ENCODE results near the gene MYOZ1.
"Not testable (repeated sequence)": the region's sequence is repeated elsewhere in the genome, so short reads cannot be mapped to it uniquely, and the experiment has no call there.

MYOZ1 gene

DNA sequence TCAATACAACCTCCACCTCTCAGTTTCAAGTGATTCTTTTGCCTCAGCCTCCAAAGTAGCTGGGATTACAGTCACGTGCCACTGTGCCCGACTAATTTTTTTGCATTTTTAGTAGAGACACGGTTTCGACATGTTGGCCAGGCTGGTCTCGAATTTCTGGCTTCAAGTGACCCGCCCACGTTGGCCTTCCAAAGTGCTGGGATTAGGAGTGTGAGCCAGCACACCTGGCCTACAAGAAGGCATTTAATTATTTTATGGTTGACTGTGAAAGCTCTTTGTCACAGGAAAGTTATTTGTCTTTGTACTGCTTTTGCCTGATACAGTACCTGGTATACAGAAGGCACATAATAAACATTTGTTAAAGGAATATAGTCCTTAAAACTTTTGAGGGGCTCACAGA, 12.9 kb downstream of the MYOZ1 start:
- H3K27ac ChIP-seq (ENCODE audit: low read length): no peak overlapping the region
- no CpG with 5 or more reads among the region's 7 CpGs for WGBS (ENCODE audit: insufficient coverage, insufficient read length)
- no peaks in the 10 kb centered on the region for H3K27me3 ChIP-seq (ENCODE audit: control insufficient read depth, insufficient read depth, low read length)
- no peaks in the 10 kb centered on the region for H3K9me3 ChIP-seq (ENCODE audit: control insufficient read depth, insufficient read depth, low read length)
- no peak for DNase-seq (ENCODE audit: low read depth, low spot score)
- no peak overlapping the region for H3K4me3 ChIP-seq (ENCODE audit: low read length)
- peaks cover 2% of the 10 kb centered on the region; the same call in 1 of the 2 replicates for H3K4me1 ChIP-seq (ENCODE audit: control insufficient read depth, insufficient read depth, low read length)
- no peaks in the 10 kb centered on the region for H3K36me3 ChIP-seq (ENCODE audit: control insufficient read depth, insufficient read depth, low read length)

DNA sequence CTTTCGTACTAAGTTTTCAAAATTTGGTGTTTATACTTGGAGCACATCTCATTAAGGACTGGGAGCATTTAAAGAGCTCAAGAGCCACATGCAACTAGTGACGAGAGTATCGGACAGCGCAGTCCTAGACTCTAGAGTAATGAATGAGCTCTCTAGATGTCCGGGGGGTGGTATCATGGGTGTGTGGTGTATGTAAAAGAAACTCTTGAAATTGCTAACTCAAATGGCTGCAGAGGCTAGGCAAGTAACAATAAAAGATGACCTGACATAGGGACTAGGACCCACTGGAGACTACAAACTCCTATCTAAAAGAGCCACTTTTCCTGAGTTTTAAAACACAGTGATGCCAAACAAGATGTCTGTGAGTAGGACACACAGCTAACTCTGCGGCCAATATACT, 14.0 kb downstream of the MYOZ1 start:
- Histone ChIP-seq H3K27me3 (ENCODE audit: control insufficient read depth, insufficient read depth, low read length) (no peaks in the 10 kb centered on the region), H3K27ac (ENCODE audit: low read length) (no peak overlapping the region), H3K36me3 (ENCODE audit: control insufficient read depth, insufficient read depth, low read length) (no peaks in the 10 kb centered on the region), H3K9me3 (ENCODE audit: control insufficient read depth, insufficient read depth, low read length) (no peaks in the 10 kb centered on the region), H3K4me1 (ENCODE audit: control insufficient read depth, insufficient read depth, low read length) (peaks cover 2% of the 10 kb centered on the region; the same call in 1 of the 2 replicates), H3K4me3 (ENCODE audit: low read length) (no peak overlapping the region)
- no peak for DNase-seq (ENCODE audit: low read depth, low spot score)
- no CpG with 5 or more reads among the region's 6 CpGs for WGBS (ENCODE audit: insufficient coverage, insufficient read length)

DNA sequence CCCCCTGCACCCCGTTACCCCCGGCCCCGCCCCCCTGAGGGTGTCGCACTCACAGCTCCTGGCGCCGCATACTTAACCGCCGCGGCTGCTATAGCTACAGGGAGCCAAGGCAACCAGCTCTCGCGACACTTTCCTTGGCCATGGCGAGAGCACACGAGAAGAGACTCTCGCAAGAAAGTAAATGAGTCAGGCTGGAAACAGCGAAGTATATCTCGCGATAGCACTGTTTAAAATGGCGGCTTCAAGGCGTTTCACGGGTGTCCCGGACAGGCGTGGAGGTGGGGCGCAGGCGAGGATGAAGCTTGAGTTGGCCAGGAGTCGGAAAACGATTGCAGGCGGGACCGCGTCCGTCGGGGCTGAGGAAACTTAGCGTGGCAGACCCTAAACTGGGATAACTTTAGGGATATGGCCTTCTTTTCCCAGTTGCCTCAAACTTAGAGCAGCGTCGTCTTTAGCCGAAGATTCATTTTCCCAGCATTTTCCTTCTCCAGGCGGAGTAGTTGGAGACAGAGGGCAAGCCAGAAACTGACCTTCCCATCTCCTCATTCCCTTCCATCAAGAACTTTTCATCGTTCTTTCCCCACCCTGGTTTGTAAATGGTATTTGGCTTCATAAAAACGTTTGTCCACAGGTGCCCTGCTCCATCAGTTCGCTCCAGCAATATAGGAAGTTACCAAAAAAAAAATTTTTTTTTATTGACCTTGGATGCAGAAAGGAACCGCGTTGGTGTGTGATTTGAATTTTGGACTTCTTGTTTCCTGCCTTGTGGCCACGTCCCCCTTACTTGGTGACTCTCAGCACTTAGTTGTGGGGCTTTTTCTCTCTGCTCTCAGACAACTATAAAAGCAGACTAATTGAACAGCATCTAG, 15.2 kb downstream of the MYOZ1 start:
- Histone ChIP-seq H3K27me3 (ENCODE audit: control insufficient read depth, insufficient read depth, low read length) (no peaks in the 10 kb centered on the region), H3K27ac (ENCODE audit: low read length) (no peak overlapping the region), H3K36me3 (ENCODE audit: control insufficient read depth, insufficient read depth, low read length) (no peaks in the 10 kb centered on the region), H3K9me3 (ENCODE audit: control insufficient read depth, insufficient read depth, low read length) (no peaks in the 10 kb centered on the region), H3K4me3 (ENCODE audit: low read length) (peak overlapping the region; percentile 92; the same call in 1 of the 2 replicates), H3K4me1 (ENCODE audit: control insufficient read depth, insufficient read depth, low read length) (peaks cover 2% of the 10 kb centered on the region; the same call in 1 of the 2 replicates)
- no CpG with 5 or more reads among the region's 42 CpGs for WGBS (ENCODE audit: insufficient coverage, insufficient read length)
- DNase-seq (ENCODE audit: low read depth, low spot score): peak; percentile 95

DNA sequence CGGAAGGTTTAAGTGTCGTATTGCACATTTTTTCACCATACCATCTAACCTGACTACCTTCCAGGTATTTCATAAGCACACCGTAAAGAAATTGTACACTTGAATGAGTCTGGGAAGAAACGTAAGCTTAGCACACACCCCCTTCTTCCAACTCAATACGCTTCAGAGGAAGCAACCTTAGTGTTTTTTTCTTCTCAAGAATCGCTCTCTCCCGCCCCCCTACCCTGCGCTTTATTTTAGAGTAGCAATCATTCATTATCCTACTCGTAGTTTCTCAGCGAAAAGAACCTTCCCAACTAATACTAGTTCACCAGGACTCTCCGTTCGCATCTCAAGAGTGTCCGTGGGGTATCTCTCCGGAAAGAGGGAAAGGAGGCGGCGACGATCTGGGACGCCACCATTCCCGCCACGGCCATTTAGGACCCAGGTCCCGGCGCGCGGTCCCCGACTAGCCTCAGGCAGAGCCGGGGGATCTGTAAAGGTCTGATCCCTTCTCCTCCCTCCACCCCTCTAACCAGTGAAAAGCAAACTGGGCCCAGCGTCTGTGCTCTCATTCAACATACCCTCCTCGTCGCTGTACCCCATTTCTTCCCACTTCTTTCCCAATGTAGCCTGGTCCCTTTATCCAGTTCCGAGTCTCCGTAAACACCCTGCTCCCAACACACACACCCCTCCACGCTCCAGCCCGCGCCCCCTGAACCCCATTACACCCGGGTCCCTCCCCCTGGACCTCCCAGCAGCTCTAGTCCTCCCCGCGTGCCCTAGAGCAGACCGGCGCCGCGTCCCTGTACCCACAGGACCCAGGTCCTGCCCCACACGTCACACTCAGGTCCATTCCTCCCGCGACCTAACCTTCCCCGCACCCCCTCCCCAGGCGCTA, 16.0 kb downstream of the MYOZ1 start:
- Histone ChIP-seq H3K4me1 (ENCODE audit: control insufficient read depth, insufficient read depth, low read length) (peaks cover 2% of the 10 kb centered on the region; the same call in 1 of the 2 replicates), H3K9me3 (ENCODE audit: control insufficient read depth, insufficient read depth, low read length) (no peaks in the 10 kb centered on the region), H3K27ac (ENCODE audit: low read length) (no peak overlapping the region), H3K4me3 (ENCODE audit: low read length) (peak overlapping the region; percentile 92), H3K36me3 (ENCODE audit: control insufficient read depth, insufficient read depth, low read length) (no peaks in the 10 kb centered on the region), H3K27me3 (ENCODE audit: control insufficient read depth, insufficient read depth, low read length) (no peaks in the 10 kb centered on the region)
- DNase-seq (ENCODE audit: low read depth, low spot score): no peak
- WGBS (ENCODE audit: insufficient coverage, insufficient read length): no CpG with 5 or more reads among the region's 46 CpGs

DNA sequence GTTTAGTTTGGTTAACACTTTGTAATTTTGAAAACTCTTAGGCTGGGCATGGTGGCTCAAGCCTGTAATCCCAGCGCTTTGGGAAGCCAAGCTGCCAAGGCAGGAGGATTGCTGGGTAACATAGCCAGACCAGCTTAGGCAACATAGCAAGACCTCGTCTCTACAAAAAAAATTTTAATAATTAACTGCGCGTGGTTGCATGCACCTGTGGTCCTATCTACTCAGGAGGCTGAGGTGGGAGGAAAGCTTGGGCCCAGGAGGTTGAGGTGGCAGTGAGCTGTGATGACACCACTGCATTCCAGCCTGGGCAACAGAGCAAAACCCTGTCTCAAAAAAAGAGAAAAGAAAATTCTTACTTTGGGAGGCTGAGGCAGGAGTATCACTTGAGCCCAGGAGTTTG, 18.2 kb downstream of the MYOZ1 start:
- no peak overlapping the region for H3K27ac ChIP-seq (ENCODE audit: low read length)
- no peak for DNase-seq (ENCODE audit: low read depth, low spot score)
- peaks cover 2% of the 10 kb centered on the region; the same call in 1 of the 2 replicates for H3K4me1 ChIP-seq (ENCODE audit: control insufficient read depth, insufficient read depth, low read length)
- no peak overlapping the region for H3K4me3 ChIP-seq (ENCODE audit: low read length)
- H3K27me3 ChIP-seq (ENCODE audit: control insufficient read depth, insufficient read depth, low read length): no peaks in the 10 kb centered on the region
- WGBS (ENCODE audit: insufficient coverage, insufficient read length): no CpG with 5 or more reads among the region's 4 CpGs
- no peaks in the 10 kb centered on the region for H3K9me3 ChIP-seq (ENCODE audit: control insufficient read depth, insufficient read depth, low read length)
- no peaks in the 10 kb centered on the region for H3K36me3 ChIP-seq (ENCODE audit: control insufficient read depth, insufficient read depth, low read length)

DNA sequence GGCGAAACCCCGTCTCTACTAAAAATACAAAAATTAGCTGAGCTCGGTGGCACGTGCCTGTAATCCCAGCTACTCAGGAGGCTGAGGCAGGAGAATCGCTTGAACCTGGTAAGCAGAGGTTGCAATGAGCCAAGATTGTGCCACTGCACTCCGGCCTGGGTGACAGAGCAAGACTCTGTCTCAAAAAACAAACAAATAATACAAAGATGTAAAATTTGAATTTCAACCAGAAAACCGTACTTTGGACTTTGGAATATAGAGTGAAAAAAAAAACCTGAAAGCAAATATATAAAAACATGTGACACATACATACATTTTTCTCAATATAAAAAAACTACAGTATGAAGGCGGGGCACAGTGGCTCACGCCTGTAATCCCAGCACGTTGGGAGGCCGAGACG, 20.3 kb downstream of the MYOZ1 start:
- not testable (repeated sequence) for H3K4me3 ChIP-seq (ENCODE audit: low read length); H3K4me1 ChIP-seq (ENCODE audit: control insufficient read depth, insufficient read depth, low read length); DNase-seq (ENCODE audit: low read depth, low spot score); H3K27ac ChIP-seq (ENCODE audit: low read length); H3K27me3 ChIP-seq (ENCODE audit: control insufficient read depth, insufficient read depth, low read length); H3K9me3 ChIP-seq (ENCODE audit: control insufficient read depth, insufficient read depth, low read length); H3K36me3 ChIP-seq (ENCODE audit: control insufficient read depth, insufficient read depth, low read length)
- WGBS (ENCODE audit: insufficient coverage, insufficient read length): no CpG with 5 or more reads among the region's 12 CpGs

DNA sequence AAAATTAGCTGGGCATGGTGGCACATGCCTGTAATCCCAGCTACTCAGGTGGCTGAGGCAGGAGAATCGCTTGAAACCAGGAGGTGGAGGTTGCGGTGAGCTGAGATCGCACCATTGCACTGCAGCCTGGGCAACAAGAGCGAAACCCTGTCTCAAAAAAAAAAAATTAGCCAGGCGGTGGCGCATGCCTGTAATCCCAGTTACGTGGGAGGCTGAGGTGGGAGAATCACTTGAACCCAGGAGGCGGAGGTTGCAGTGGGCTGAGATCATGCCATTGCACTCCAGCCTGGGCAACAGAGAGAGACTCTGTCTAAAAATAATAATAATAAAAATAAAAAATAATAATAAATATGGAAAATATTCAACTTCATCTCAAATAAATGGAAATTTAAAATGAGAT, 24.1 kb downstream of the MYOZ1 start:
- H3K4me1 ChIP-seq (ENCODE audit: control insufficient read depth, insufficient read depth, low read length); H3K36me3 ChIP-seq (ENCODE audit: control insufficient read depth, insufficient read depth, low read length); H3K9me3 ChIP-seq (ENCODE audit: control insufficient read depth, insufficient read depth, low read length); DNase-seq (ENCODE audit: low read depth, low spot score); H3K27ac ChIP-seq (ENCODE audit: low read length); H3K4me3 ChIP-seq (ENCODE audit: low read length); H3K27me3 ChIP-seq (ENCODE audit: control insufficient read depth, insufficient read depth, low read length): not testable (repeated sequence)
- no CpG with 5 or more reads among the region's 8 CpGs for WGBS (ENCODE audit: insufficient coverage, insufficient read length)

DNA sequence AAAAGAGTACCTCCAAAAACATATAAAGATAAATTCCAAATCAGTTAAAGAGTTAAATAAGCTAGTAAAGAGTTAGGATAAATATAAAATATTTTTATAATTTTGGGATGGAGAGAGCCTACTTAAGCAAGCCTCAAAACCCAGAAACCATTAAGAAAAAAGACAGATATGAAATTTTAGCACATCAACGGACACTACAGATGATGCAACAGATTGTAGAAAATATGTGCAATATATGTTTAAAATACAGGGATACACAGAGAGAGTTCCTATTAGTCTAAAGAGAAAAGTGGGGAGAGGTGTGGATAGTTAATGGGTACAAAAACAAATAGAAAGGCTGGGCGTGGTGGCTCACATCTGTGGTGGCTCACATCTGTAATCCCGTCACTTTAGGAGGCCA, 26.6 kb downstream of the MYOZ1 start:
- no peaks in the 10 kb centered on the region for H3K4me1 ChIP-seq (ENCODE audit: control insufficient read depth, insufficient read depth, low read length)
- H3K4me3 ChIP-seq (ENCODE audit: low read length): no peak overlapping the region
- H3K36me3 ChIP-seq (ENCODE audit: control insufficient read depth, insufficient read depth, low read length): no peaks in the 10 kb centered on the region
- no peak for DNase-seq (ENCODE audit: low read depth, low spot score)
- no peak overlapping the region for H3K27ac ChIP-seq (ENCODE audit: low read length)
- WGBS (ENCODE audit: insufficient coverage, insufficient read length): no CpG with 5 or more reads among the region's 3 CpGs
- no peaks in the 10 kb centered on the region for H3K9me3 ChIP-seq (ENCODE audit: control insufficient read depth, insufficient read depth, low read length)
- no peaks in the 10 kb centered on the region for H3K27me3 ChIP-seq (ENCODE audit: control insufficient read depth, insufficient read depth, low read length)

DNA sequence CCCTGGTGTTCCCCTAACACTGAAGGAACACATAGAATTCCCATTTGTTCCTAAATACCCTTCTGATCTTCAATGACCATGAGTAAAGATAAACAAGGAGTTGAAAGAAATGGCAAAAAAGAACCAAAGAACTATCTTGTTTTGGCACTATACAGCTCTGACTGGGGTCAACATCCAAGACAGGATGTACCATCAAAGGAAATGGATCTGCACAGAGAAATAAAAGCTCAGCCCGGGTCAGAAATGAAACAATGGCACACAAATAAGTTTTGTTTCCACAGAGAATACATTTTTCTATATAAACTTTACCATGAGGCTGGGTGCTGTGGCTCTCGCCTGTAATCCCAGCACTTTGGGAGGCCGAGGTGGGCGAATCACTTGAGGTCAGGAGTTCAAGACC, 32.2 kb downstream of the MYOZ1 start:
- Histone ChIP-seq H3K27me3 (ENCODE audit: control insufficient read depth, insufficient read depth, low read length) (no peaks in the 10 kb centered on the region), H3K27ac (ENCODE audit: low read length) (no peak overlapping the region), H3K9me3 (ENCODE audit: control insufficient read depth, insufficient read depth, low read length) (no peaks in the 10 kb centered on the region), H3K36me3 (ENCODE audit: control insufficient read depth, insufficient read depth, low read length) (no peaks in the 10 kb centered on the region), H3K4me1 (ENCODE audit: control insufficient read depth, insufficient read depth, low read length) (no peaks in the 10 kb centered on the region), H3K4me3 (ENCODE audit: low read length) (no peak overlapping the region)
- no CpG with 5 or more reads among the region's 4 CpGs for WGBS (ENCODE audit: insufficient coverage, insufficient read length)
- no peak for DNase-seq (ENCODE audit: low read depth, low spot score)

DNA sequence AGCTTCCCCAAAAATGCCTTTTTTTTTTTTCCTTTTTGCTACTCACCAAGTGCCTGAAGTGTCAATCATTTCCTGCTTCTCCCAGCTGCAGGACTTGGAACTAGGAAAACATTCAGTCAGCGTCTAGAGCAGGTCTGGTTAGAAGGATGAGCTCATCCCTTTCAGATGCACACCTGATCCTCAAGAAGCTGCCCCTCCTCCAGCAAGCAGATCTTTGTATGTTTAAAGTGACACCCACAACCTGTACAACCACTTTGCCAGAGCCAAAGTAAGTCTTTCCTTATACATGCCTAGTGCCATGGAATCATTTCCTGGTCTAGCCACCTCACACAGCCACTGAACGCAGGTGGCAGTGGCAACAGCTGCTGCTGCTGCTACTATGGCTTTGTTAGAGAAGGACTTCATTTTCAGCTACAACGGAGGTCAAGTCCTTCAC, 39.8 kb downstream of the MYOZ1 start:
- Histone ChIP-seq H3K27ac (ENCODE audit: low read length) (no peak overlapping the region), H3K36me3 (ENCODE audit: control insufficient read depth, insufficient read depth, low read length) (no peaks in the 10 kb centered on the region), H3K9me3 (ENCODE audit: control insufficient read depth, insufficient read depth, low read length) (no peaks in the 10 kb centered on the region), H3K4me3 (ENCODE audit: low read length) (no peak overlapping the region), H3K4me1 (ENCODE audit: control insufficient read depth, insufficient read depth, low read length) (peaks cover 4% of the 10 kb centered on the region; the same call in 1 of the 2 replicates), H3K27me3 (ENCODE audit: control insufficient read depth, insufficient read depth, low read length) (no peaks in the 10 kb centered on the region)
- WGBS (ENCODE audit: insufficient coverage, insufficient read length): no CpG with 5 or more reads among the region's 3 CpGs
- no peak for DNase-seq (ENCODE audit: low read depth, low spot score)

All from iPS DF 6.9 (cell line).